Cardiac fibroblast (primary cell): ENCODE measurements around the gene PPP1R8.
"Not testable (repeated sequence)": the region's sequence is repeated elsewhere in the genome, so short reads cannot be mapped to it uniquely, and the experiment has no call there.

Experiments used
- DNase-seq, 2 donors: peaks; one replicate each; pipeline versions ENCODE4 v3.0.0 to v3.0.0-alpha.2; 2010; ENCODE audit warnings: low read depth in 2 of 2
- H3K4me3 ChIP-seq, 2 donors: replicated peaks in 1 of 2; 1 replicate in 1 of 2; 2 replicates in 1 of 2; pipeline ENCODE4 v1.5.1; 2011; ENCODE audit warnings: low read depth in 2 of 2, low read length in 2 of 2, mild to moderate bottlenecking in 2 of 2, moderate library complexity in 1 of 2
- TF ChIP-seq, protein P1 (sequence below): IDR thresholded peaks from one replicate; pipeline ENCODE4 v1.5.1; 2011; ENCODE audit warnings: low read depth, mild to moderate bottlenecking, low read length, inconsistent platforms

Gene PPP1R8

DNA sequence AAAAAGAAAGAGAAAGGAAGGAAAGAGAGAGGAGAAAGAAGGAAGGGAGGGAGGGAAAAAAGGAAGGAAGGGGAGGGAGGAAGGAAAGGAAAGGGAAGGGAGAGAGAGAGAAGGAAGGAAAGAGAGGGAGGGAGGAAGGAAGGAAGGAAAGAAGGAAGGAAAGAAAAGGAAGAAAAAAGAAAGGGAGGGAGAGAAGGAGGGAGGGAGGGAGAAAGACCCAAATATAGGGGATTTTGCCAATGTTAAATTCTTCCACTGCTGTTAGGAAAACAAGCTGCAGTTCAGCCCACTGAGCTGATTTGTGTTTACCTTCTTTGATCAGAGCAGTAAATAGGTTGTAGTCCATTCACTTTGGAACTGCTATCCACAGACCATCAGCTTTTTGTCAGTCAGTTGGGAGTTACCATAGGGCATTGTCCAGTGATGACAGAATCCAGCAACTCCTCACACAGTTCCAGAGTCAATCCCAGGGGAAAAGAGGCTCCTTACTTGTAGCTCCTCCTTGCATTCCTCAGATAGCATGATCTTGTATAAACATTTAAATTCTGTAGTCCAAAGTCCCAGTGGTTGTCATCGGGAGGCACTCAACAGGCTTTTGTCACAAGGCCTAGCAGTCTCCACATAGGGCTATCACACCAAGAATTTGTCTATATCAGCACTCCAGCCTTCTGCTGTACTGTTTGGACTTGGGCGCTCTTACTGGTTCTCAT, 13.5 kb upstream of the PPP1R8 start:
- TF ChIP-seq, protein P1, sequence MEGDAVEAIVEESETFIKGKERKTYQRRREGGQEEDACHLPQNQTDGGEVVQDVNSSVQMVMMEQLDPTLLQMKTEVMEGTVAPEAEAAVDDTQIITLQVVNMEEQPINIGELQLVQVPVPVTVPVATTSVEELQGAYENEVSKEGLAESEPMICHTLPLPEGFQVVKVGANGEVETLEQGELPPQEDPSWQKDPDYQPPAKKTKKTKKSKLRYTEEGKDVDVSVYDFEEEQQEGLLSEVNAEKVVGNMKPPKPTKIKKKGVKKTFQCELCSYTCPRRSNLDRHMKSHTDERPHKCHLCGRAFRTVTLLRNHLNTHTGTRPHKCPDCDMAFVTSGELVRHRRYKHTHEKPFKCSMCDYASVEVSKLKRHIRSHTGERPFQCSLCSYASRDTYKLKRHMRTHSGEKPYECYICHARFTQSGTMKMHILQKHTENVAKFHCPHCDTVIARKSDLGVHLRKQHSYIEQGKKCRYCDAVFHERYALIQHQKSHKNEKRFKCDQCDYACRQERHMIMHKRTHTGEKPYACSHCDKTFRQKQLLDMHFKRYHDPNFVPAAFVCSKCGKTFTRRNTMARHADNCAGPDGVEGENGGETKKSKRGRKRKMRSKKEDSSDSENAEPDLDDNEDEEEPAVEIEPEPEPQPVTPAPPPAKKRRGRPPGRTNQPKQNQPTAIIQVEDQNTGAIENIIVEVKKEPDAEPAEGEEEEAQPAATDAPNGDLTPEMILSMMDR, result no peak
- peak; percentile 79 to 85 for DNase-seq
- no peak overlapping the region for H3K4me3 ChIP-seq

DNA sequence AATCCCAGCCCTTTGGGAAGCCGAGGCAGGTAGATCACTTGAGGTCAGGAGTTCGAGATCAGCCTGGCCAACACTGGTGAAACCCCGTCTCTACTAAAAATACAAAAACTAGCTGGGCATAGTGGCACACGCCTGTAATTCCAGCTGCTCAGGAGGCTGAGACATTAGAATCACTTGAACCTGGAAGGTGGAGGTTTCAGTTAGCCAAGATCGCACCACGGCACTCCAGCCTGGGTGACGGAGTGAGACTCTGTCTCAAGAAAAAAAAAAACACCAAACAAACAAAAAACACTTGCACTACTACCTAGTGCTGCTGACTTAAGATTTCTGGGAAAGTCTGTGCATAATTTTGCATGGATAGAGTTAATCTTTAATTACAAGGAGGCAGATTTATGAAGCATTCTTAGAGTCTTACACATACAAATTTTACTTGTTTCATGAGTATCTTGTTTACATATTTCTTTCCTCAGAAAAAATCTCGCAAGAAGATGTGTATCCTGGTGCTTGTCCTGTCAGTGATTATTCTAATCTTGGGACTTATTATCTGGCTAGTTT, 8.7 kb upstream of the PPP1R8 start:
- DNase-seq, result no peak
- TF ChIP-seq, protein P1, result no peak
- no peak overlapping the region for H3K4me3 ChIP-seq

DNA sequence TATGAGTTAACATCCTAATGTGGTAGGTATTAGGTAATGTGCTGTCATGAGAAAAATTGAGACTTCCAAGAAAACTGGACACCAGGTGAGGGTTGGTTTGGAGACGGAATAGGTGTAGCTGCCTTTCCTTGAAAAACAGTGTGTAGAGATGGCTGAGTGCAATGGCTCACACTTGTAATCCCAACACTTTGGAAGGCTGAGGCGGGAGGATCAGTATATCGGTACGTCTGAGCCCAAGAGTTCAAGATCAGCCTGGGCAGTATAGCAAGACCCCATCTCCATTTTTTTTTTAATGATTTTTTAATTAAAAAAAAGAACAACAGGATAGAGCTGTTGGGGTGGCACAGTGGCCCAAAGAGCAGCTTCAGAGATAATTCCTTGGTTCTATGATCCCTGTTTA, 6.8 kb upstream of the PPP1R8 start:
- TF ChIP-seq, protein P1, result no peak
- H3K4me3 ChIP-seq, result no peak overlapping the region
- no peak for DNase-seq

DNA sequence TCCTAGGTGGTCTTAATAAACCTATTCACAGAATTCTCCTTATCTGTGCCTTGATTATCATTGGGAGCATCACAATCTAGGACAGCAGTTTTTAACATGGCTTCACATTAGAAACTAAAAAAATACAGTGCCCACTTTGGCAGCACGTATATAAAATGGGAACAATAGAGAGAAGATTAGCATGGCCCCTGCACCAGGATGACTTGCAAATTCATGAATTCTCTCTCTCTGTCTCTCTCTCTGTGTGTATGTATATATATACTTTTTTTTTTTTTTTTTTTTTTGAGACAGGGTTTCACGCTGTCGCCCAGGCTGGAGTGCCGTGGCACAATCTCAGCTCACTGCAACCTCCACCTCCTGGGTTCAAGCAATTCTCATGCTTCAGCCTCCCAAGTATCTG, 6.2 kb upstream of the PPP1R8 start:
- H3K4me3 ChIP-seq, result no peak overlapping the region
- TF ChIP-seq, protein P1, result no peak
- DNase-seq, result no peak

DNA sequence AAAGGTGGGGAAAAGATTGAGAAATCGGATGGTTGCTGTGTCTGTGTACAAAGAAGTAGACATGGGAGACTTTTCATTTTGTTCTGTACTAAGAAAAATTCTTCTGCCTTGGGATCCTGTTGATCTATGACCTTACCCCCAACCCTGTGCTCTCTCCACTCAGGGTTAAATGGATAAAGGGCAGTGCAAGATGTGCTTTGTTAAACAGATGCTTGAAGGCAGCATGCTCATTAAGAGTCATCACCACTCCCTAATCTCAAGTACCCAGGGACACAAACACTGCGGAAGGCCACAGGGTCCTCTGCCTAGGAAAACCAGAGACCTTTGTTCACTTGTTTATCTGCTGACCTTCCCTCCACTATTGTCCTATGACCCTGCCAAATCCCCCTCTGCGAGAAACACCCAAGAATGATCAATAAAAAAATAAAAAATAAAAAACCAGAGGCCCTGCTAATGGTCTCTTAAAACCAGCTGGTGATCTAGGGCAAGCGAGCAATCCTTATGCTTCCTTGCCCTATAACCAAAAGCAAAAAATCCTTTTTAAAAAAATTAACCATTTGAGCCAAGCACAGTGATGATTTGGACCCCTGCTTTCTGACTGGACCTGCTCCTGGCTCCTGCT, 1.1 kb upstream of the PPP1R8 start:
- DNase-seq, result not testable (repeated sequence)
- H3K4me3 ChIP-seq, result peak overlapping the region in 1 of 2 donors; percentile 91

DNA sequence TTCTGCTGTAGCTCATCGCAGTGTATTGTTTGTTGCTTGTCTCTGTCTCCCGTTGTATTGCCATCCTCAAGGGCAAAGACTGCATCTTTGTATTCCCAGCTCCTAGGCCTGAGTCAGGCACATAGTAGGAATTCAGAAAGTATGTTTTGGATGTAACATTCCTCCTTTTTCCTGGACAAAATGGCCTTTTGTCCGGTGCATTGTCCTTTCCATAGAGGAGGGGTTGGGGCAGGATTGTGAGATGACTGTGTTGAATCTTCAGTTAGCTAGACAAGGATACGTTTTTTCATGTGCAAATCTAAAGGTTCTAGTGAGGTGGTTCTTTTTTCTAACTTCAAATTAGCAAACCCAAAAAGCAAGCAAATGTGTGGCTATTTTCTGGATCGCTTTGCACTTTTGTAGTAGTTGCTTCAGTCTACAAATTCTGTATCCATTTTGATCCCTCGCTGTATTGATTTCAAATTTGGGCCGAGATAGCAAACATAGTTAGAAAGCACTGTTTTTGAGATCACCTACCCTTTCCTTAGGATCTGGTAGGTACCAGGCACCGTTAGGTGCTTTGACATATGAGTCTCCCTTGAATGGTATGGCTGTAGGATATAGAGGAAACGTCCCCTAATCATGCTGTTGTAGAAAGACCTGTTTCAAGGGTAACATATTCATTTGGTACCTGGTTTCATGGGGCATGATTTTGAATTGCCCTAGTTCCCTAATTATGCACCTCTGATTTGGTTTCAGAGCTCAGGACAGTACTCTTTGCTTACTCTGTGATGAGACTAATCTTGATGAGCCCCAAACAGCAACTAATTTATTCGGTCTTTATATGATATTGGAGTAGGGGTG, 1.2 kb downstream of the PPP1R8 start:
- peak in 1 of 2 donors; percentile 34 for DNase-seq
- TF ChIP-seq, protein P1, result no peak
- peak overlapping the region; percentile 90 to 91 for H3K4me3 ChIP-seq

DNA sequence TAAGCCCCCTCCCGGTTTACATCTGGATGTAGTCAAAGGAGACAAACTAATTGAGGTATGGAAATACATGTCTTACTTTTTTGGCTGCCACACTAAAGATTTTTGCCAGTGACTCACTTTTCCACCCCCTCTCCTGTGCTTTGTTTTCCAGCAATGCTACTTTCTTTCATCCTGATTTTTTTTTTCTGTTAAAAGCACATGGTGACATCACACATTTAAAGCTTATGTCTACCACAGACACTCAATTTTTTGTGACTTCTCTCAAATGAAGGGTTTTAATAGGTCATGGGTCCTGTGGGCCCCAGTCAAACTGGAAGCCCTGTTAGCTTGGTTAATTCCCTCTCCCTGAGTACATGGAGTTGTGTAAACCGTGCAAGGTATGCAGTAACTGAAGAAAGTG, 2.2 kb downstream of the PPP1R8 start:
- TF ChIP-seq, protein P1, result no peak
- DNase-seq, result peak; percentile 43 to 77
- H3K4me3 ChIP-seq, result no peak overlapping the region
